HS-5 (cell line): ENCODE measurements around the gene TMEM120A.

ENCODE experiments used
- DNase-seq: peaks from one replicate; pipeline ENCODE4 v3.0.0-alpha.2; 2012; ENCODE audit warnings: low read depth

TMEM120A gene

DNA sequence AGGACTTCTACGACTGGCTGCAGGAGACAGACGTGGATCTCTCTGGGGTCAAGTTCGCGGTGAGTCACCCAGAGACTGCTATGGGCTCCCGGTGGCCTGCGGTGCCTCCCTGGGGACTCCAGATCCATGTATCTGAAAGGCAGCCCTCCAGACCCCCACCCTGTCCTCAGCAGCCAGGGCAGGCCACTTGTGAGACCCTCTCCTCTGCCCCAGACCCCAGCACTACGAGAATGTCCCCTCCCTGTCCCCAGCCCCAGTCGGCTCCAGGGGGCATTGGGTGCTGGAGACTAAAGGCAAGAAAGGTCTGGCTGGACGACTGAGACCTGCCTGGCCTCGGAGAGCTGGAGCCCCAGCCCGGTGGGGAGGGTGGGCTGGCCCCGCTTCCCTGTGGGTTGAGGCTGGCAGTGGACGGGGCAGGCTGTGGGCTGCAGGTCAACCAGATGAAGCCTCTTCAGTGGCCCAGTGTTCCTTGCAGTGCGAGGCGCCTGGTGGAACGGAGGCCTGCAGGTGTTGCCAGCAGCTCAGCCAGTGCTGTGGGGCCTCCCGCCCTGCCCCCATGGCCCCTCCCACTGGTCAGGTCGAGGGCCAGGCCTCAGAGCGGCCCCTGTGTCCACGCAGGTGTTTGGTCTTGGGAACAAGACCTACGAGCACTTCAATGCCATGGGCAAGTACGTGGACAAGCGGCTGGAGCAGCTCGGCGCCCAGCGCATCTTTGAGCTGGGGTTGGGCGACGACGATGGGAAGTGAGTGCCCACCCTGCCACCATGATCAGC is 13.8 kb downstream of the TMEM120A start:
- no peak for DNase-seq

DNA sequence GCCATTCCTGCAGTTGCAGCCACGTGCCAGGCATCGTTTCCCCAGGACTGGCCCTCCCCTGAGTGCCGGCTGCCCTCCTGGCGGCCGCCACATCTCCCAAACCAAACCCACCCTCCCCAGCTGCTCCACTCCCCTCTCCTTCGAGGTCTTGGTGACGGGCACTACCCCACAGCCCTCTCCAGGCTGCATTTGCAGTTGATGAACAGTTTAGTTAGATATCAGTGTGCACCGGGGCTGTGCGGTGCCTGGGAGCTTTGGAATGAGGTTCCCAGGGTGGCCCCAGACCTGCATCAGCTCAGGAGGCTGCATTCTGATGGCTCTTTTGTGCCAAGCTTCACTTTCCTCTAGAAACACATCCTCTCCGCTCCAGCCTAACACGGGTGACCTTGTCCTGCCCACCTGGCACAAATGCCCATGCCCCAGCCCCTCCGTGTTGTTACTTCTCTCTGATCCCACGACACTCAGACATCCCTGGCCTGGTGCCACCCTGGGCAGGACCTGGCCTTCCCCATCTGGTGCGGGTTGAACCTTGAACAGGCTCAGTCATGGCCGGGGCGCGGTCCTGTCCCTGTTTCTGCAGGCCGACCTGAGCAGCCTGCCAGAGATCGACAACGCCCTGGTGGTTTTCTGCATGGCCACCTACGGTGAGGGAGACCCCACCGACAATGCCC is 14.5 kb downstream of the TMEM120A start:
- no peak for DNase-seq

DNA sequence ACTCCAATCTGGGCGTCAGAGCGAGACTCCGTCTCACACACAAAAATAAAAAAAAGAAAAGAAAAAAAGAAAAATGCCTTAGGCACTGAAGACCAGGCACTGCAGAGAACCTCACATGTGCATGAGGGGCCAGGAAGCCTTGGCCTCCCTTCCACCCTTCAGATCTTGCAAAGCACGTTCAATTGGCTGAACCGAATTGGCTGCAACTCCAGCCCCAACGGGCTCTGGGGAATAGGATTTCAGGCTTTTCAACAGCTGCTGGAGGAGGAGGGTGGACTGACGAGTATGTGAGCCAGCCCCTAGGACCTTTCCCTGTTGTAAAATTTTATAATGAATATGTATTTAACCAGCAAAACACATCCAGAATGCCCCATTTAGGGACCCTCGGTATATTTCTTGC is 16.7 kb downstream of the TMEM120A start:
- no peak for DNase-seq

DNA sequence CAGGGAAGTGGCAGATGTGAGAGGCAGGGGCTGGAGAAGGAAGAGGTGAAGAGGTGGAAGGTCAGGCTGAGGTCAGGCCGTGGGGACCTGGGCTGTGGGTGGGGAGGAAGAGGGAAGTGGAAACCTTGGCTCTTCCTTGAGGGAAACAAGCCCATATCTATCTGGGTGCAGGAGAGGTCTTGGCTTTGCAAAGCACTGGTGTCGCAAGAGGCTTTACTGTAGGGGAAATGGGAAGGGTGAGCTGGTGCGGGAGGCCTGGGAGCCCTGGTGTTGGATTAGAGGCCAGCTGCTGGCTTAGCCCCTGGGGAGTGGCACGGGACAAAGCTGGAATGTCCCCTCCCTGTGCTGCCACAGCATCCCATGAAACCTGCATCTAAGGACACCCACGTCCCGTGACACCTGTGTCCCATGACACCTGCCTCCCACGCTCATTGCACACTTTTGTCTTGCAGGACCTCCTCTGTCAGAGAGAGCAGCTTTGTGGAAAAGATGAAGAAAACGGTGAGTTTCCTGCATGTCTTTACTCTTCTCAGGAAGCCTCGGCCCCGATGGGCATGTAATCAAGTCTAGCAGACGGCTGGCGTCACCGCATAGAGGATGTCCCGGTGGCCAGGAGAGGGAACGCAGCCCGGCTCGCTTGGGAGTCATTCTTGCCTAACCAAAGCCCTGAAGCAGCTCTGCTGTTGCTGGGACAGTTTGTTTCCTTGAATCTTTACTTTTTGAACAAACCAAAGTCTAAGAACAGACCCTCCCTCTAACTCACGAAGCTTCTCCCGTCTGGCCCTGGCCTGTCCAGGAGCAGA is 22.2 kb downstream of the TMEM120A start:
- no peak for DNase-seq

DNA sequence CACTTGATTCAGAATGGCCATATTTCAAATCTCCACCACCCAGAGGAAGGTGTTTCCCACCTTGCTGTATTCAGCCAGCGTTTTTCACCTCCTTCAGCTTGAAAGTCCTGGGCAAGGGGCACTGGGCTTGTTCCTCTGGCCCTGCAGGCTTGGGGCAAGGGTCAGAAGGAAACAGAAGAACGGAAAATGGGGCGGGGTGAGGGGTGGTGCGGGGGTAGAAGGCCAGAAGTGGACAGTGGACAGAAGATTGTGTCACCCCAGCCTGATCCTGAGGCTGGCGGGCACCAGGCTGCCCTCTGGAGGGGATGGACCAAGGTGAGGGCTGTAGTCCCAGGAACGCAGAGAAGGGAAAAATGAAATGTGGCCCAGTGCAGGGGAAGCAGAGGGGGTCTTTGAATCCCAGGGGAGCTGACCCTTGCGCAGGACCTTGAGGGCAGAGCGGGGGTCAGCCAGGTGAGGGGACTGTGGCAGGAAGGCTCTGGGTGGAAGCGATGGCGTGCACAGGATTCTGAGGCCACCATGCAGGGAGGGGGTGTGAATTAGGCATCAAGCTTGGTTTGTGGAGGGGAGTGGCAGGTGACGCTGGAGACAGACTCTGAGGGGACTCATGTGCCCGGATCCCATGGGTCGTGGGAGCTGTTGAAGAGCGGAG is 23.0 kb downstream of the TMEM120A start:
- DNase-seq: no peak

DNA sequence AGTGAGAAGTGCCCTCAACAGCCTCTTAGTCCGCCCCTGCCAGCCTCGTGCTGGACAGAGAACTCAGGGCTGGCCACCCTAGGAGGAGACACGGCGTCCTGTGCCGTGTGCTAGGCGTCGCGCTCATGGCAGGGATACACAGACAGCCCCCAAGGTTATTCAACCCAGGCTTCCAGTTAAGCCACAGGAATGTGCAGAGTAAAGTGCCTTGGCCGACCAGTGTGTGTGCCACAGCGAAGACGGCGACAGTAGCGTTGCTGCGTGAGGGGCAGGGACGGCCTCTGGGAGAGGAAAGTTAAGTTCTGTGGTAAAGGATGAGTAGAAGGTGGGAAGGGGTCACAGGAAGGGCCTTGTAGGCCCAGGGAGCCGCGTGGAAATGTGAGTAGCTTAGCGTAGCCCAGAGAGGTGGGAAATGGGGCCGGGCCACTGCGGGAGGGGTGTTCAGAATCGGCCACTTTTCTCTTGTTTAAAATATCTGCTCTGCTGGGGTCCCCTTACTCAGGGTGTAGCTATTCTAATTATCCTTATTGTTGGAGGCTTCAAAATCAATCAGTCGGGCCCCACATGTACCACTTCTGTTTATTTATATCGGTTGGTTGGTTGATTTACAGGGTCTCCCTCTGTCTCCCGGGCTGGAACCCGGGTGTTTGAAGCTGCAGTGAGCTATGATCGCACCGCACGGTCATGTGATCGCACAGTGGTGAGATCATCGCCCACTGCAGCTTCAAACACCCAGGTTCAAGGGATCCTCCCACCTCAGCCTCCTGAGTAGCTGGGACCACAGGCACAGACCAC is 24.5 kb downstream of the TMEM120A start:
- no peak for DNase-seq

DNA sequence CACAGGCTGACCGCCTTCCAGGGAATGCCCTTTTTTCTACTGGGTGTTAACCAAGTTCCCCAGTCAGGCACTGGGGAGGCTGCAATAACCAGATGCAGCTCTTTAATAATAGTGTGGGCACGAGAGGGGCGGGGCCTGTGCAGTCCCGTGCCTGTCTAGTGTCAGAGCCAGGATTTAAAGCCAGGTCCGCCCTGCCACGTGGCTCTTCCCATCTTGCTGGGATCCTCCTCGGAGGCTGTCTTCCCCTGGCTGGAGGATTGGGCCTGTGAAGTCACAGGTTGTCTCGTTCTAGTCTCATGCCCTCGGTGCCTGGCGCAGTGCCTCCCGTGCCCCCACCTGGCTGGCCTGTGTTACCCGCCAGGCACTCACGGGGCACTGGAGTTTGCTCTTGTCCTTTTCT is 25.2 kb downstream of the TMEM120A start:
- no peak for DNase-seq

DNA sequence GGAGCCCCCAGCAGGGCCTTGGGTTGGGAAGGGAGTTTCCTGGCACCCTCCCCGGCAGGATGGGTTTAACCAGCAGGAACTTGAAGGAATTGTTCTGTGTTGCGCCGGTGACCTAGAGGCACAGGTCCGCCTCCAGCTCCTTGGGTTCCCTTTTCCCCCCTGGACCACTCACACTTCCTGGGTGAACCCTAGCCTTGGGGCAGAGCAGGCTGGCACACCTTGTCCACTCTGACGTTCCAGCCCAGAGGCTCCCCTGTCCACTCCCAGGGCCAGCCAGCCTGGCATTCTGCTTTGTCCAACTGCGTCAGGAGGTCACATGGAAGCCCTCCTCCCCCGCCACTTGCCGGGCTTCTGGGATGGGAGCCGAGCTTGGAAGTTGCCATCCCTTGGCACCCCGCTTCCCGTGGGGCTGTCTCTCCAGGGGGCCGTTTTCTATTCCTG is 25.8 kb downstream of the TMEM120A start:
- DNase-seq: no peak

DNA sequence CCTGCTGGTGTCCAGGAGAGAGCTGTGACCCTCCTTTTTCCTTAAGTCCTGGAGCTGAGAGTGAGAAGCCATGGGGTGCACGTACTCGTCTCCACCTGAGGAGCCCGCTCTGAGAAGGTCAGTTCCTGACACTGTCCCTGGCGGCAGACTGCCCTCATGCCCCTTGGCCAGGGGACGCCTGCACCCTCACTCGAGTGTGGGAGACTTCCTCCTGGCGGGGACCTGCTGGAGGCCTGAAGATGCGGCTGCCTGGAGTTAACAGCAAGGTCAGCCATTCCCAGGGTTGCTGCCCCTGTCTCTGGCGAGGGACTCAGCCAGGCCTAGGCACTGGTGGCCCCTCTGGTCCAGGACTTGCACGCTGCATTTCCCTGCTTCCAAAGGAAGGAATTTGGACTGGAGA is 26.4 kb downstream of the TMEM120A start:
- DNase-seq: no peak

DNA sequence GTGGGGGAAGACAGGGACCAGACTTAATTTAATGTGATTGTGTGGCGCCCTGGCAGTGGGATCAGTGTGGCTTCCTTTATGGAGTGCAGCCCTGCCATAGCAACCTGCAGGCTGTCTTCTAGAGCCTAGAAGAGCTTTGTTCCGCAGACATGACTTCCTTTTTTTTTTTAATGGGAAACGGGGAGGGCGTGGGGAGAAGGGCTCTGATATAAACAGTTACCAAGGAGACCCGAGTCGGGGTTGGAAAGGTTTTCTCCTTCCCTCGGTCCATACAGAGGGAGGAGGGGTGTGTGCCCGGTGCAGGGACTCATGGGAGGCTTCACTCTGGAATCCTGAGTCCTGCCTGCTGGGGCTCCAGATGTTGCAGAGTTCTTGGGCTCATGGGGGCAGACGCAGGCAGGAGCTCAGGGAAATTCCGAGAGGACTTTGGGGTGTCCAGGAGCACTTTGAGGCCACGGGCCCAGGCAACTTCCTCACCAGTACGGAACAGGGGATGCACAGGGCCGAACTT is 26.9 kb downstream of the TMEM120A start:
- no peak for DNase-seq

DNA sequence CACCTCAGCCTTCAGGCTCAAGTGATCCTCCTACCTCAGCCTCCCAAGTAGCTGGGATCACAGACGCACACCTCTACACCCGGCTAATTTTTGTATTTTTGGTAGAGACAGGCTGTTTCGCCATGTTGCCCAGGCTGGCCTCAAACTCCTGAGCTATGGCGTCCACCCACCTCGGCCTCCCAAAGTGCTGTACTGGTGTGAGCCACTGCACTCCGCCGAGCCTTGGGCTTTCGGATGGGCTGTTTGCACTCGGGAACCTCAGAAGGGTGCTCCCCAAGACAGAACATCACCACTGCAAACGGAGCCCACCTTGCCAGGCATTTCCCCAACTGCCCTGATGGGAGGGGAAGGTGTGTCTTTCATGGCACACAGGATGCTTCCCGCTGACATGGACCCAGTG is 27.3 kb downstream of the TMEM120A start:
- DNase-seq: no peak

DNA sequence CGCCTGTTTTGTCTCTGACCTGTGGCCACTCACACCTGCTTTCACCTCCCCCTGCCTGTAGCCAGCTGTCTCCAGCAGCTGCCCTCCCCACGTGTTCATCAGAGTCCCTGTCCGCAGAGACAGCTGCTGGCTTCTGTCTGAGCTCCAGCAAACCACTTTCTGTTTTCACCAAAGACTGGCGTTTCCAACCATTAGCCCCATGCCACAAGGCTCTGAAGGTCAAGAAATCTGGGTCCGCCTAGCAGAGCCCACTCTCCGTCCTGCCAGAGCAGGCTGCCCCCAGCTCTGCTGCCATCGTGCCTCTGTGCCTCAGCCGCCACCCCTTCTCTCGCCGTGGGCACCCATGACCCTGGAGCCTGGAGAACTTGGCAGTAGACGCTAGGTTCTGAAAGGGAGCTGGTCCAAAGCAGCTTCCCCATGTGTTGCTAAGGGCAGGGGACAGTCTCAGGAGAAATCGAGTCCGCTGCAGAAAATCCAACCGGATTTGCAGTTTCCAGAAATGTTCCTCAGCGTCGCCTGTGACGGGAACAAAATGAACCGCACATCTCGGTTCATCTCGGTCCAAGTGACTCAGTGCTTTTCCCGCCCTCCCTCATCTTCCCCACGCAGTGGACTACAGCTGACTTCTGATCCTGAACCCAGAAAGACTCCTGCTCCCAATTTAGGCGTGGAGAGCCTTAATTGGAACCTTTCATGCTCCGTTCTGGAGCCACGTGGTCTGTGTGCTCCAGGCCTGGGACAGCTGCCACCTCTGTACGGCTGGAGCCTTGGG is 28.0 kb downstream of the TMEM120A start:
- DNase-seq: no peak

DNA sequence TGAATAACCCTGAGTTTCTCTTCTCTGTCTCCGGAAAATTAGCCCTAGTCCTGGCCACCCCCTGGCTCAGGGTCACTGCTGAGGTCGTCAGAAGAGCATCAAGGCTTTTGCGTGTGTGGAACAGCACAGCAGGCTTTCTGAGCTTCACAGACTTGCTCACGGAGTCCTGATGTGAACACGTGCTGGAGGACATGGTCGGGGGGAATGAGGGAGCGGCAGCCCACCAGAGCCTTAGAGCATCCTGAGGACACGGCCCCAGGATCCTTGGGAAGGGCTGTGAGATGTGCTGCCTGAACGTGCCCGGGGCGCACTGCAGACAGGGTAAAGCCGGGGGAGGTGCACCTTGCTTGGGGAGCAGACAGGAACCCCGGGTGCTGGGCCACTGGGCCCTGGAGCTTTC is 28.8 kb downstream of the TMEM120A start:
- DNase-seq: no peak

DNA sequence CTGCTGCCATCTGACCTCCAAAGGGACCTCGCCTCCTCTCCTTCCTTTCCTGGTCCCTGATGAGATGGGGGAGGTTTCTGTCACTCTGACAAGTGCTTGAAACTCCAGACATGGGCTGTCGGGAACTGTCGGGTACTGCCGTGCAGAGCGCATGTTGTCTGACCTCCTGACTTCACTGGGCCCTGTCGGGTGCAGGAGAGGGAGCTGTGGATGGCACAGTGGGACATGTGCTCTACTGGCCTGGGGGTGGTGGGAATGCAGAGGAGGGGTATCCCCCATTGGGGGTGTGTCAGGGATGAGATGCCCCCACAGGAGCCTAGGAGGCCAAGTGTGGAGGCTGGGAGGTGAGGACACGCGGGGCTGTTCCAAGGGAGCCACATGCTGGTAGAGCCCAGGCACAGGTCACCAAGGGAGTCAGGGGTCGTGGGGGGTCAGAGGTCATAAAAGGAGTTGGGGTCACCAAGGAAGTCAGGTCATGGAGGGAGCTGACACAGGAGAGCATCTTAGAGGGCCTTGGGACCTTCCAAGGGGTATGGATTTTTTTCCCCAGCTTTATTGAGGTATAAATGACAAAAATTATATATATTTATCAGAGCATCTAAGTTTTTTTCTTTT is 30.9 kb downstream of the TMEM120A start:
- DNase-seq: no peak

DNA sequence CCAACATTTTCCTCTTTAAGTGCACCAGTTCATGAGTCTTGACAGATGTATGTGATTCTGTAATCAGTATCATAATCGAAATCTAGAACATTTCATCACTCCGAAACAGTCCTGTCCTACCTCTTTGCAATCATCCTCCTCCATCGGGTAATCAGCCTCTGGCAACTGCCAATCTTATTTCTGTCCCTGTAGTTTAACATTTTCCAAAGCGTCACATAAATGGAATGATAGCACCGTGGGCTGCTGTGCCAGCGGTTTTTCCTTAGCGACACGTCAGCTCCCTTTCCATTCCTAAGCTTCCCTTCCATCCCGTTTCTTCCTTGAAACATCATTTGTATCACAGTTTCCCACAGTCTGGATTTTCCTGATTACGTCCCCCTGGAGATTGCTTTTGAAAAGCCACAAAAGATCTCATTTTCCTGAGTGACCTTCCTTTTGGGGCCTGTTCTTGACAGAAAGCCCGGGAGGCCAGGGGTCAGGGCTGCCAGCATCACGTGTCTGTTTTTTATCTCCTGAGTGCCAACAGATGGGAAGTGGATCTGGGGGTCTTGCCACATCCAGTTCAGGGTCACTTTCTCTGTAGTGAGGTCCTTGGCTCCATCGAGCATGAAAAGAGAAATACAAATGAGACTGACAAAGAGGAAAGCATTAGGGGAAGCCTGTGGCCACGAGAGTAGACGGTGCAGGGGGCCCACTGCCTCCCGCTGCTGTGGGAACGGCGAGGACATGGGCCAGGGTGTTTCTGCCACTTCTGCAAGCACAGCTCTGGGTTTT is 31.6 kb downstream of the TMEM120A start:
- DNase-seq: no peak

DNA sequence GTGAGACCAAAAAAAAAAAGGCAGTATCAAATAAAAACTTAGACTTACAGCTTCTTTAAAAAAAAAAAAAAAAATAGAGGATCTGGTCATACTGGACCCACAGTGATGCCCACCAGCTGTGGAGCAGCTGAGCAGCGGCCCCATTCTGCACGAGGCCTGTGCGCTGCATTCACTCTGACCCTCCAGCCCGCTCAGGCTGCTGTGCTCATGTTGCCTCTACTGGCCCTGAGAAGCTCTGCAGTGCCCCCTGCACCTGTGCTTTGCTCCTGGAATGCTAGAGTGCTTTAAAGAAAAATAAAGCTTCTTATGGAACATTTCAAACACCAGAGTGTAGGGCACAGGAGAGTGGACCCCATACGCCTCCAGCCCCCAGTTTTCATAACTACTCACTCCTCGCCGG is 33.2 kb downstream of the TMEM120A start:
- no peak for DNase-seq

DNA sequence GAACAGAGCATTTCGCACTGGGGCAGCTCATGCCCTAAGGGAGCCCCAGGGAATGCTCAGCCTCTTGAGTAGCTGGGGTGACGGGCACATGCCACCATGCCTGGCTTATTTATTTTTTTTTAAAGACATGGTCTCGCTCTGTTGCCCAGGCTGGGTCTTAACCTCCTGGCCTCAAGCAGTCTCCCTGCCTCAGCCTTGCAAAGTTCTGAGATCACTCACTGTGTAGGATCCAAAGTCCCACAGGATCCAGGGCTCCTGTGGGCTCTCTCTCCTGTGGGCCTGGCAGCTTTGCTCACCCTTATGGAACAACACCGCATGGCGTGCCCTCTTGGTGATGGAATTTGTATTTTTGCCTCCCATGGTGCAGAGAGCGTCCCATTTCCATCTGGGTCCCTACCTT is 34.0 kb downstream of the TMEM120A start:
- DNase-seq: no peak

DNA sequence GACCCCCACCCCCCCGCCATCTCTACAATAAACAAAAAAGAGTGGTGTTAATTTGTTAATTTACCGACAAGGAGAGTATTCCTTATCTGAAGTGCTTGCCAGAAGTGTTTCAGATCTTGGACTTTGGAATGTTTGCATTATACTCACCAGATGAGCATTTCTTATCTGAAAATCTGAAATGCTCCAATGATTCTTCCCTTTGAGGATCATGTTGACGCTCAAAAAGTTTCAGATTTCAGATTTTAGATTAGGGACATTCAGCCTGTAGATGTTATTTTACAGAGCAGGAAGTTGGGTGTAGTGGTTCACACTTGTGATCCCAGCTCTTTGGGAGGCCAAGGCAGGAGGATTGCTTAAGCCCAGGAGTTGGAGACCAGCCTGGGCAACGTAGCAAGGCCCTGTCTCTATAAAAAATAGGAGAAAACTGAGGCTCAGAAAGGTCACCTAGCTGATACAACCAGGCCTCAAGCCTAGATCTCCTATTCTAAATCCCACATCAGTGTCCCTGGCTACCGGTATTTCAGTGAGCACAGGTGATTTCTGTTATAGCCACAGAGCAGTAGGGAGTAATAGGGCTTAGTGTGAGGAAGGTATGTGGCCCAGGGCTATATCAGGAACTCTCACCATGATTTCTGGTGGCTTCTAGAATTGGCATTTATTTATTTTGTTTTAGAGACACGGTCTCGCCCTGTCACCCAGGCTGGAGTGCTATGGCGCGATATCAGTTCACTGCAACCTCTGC is 35.4 kb downstream of the TMEM120A start:
- no peak for DNase-seq
